Fibroblast of pulmonary artery (primary cell): Measurements from ENCODE around the gene DNAH3.
"Not testable (repeated sequence)": the region's sequence is repeated elsewhere in the genome, so short reads cannot be mapped to it uniquely, and the experiment has no call there.

Source experiments
- DNase-seq: peaks from one replicate; pipeline ENCODE4 v3.0.0-alpha.2; 2010; ENCODE audit warnings: low read depth
- H3K4me3 ChIP-seq: replicated peaks from 2 replicates; pipeline ENCODE4 v1.5.1; 2011; ENCODE audit warnings: low read depth, mild to moderate bottlenecking, control low read depth, low read length, moderate library complexity
- TF ChIP-seq, protein P1 (sequence below): IDR thresholded peaks from 2 replicates; pipeline ENCODE4 v1.5.1; 2011; ENCODE audit warnings: mild to moderate bottlenecking, control low read depth, low read length, inconsistent platforms; ENCODE audit errors: missing control alignments

The DNAH3 gene, protein sequence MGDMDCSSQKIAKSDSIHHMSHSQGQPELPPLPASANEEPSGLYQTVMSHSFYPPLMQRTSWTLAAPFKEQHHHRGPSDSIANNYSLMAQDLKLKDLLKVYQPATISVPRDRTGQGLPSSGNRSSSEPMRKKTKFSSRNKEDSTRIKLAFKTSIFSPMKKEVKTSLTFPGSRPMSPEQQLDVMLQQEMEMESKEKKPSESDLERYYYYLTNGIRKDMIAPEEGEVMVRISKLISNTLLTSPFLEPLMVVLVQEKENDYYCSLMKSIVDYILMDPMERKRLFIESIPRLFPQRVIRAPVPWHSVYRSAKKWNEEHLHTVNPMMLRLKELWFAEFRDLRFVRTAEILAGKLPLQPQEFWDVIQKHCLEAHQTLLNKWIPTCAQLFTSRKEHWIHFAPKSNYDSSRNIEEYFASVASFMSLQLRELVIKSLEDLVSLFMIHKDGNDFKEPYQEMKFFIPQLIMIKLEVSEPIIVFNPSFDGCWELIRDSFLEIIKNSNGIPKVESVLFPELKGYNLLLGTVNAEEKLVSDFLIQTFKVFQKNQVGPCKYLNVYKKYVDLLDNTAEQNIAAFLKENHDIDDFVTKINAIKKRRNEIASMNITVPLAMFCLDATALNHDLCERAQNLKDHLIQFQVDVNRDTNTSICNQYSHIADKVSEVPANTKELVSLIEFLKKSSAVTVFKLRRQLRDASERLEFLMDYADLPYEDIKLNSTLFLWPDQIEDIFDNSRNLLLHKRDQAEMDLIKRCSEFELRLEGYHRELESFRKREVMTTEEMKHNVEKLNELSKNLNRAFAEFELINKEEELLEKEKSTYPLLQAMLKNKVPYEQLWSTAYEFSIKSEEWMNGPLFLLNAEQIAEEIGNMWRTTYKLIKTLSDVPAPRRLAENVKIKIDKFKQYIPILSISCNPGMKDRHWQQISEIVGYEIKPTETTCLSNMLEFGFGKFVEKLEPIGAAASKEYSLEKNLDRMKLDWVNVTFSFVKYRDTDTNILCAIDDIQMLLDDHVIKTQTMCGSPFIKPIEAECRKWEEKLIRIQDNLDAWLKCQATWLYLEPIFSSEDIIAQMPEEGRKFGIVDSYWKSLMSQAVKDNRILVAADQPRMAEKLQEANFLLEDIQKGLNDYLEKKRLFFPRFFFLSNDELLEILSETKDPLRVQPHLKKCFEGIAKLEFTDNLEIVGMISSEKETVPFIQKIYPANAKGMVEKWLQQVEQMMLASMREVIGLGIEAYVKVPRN (N-terminal part only)

DNA sequence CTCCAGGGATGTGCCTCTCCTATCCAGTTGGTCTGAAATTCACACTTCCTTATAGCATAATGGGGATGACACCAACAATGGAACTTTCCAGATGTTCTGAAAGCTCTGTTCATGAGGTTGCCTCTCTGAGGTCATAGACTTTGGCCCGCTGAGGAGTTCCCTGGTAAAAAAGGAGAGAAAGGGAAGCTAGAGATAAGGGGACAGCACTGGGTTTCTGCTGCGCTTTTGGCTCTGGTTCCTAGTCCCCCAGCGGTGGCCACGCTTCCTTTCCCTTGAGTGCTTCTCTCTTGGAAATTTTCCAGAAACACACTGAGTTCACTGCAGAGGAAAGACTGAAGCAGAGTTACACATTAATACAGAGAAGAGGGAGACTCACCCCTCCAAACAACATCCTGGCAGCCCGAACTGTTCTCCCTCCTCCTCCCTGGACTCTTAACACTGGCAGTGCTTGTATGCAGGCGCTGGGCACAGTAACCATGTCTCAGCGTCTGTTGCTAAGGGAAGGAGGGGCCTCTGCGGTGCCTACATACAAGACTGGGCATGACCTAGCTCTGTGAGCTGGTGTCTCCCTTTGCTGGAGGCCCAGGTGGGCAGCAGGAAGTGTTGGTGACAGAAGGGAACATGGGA is at the start of gene DNAH3:
TSS of gene DNAH3 (minus strand) at position 472 of the 627 bp plus-strand sequence. CDS start 527 bp downstream, outside the sequence.
- no peak within 1 kb of the TSS for H3K4me3 ChIP-seq
- TF ChIP-seq, protein P1, sequence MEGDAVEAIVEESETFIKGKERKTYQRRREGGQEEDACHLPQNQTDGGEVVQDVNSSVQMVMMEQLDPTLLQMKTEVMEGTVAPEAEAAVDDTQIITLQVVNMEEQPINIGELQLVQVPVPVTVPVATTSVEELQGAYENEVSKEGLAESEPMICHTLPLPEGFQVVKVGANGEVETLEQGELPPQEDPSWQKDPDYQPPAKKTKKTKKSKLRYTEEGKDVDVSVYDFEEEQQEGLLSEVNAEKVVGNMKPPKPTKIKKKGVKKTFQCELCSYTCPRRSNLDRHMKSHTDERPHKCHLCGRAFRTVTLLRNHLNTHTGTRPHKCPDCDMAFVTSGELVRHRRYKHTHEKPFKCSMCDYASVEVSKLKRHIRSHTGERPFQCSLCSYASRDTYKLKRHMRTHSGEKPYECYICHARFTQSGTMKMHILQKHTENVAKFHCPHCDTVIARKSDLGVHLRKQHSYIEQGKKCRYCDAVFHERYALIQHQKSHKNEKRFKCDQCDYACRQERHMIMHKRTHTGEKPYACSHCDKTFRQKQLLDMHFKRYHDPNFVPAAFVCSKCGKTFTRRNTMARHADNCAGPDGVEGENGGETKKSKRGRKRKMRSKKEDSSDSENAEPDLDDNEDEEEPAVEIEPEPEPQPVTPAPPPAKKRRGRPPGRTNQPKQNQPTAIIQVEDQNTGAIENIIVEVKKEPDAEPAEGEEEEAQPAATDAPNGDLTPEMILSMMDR: no peak
- DNase-seq: no peak

DNA sequence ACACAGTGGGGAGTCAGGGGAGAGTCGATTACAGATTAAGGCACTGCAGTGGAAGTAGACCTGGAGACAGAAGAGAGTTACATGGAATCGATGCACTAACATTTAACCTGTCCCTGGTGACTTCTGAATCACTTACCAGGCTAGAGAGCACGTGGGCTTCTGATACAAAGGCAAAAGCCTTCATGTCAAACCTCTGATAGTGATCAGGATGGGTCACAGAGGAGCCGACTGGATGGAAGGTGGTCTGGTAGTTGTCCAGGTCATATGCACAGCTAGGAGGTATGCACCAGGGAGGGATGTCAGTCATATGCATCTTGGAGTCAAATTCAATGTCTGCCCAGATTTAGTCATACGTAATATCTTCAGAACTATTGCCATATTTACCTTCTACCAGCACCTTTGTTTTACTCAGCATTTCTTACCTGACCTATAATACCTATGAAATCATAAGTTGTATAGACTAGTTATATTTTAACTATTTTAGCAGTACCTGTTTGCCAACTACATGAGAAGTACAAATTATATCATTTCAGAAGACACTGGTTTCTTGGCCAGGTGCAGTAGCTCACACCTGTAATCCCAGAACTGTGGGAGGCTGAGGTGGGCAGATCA is 49.1 kb upstream of the DNAH3 start:
- no peak overlapping the region for H3K4me3 ChIP-seq
- TF ChIP-seq, protein P1: no peak
- no peak for DNase-seq

DNA sequence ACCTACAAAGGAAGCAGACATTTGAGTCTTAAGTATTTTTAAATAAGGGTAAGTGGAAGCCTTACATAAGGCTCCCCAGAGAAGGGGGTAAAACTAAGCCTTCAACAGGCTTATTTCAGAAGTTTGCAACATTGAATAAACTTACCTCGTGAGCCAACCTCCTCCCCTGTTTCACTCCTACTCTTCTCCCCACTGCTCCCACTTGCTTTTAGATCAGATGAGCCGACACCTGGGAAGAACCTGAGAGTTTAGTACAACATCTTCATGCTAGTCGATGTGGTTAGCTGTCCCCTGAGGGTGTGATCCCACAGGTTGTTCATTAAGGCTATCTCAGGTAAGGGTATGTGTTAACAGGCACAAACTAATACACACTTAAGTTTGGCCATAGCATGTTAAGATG is 47.0 kb upstream of the DNAH3 start:
- DNase-seq: no peak
- TF ChIP-seq, protein P1: no peak

DNA sequence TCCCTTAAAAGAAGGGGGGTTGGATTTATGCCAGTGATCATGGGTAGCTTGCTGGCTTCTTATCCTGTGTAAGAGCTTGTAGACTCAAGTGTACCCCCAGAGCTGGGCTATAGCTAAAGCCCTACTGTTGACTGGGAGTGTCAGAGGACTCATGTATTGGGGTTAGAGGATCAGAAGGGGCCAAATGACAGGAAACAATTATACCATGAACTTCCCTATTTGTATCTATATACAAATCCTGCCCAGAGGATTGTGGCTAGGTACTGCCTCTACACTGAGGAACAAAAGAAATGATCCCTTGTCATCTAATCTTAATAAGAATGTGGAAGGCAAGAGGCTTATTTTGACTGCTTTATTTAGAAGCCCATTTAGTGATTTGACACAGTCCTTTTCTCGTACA is 46.5 kb upstream of the DNAH3 start:
- TF ChIP-seq, protein P1: no peak
- no peak for DNase-seq

More for the DNA sequence above, 47.0 kb upstream of the DNAH3 start:
- no peak overlapping the region for H3K4me3 ChIP-seq

DNA sequence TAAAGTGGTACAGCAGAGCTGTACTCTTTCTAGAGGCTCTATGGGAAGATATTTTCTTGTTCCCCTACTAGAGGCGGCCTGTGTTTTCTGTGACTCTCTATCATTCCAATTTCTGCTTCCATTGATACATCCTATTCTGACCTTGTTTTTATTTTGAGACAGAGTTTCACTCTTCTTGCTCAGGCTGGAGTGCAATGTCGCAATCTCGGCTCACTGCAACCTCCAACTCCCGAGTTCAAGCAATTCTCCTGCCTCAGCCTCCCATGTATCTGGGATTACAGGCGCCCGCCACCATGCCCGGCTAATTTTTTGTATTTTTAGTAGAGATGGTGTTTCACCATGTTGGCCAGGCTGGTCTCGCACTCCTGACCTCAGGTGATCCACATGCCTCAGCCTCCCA is 44.7 kb upstream of the DNAH3 start:
- DNase-seq, H3K4me3 ChIP-seq: not testable (repeated sequence)

More for the DNA sequence above, 46.5 kb upstream of the DNAH3 start:
- no peak overlapping the region for H3K4me3 ChIP-seq

DNA sequence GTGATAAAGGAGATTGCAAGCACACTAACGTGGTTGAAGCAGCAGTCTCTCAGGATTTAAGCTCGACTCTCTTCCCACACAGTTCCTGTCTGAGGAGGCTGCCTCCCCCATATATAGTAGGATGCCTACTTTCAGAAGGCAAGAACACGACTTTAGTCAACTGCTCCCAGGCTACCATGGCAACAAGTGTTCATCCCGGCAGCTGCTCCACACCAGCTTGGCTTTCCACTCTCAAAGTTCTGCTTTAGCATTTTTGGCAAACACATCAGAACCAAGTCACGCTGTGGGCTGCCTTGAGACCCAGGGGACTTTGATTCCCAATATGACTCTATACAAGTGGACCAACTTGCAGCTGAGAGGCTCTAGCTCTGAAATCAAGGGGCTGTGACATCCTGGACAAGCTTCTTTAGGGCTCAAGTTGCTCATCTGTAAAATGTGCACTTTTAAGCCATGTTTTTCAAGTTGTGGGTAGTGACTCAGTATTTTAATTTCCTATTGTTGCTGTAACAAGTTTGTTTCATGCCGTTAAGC is 44.2 kb upstream of the DNAH3 start:
- no peak overlapping the region for H3K4me3 ChIP-seq
- TF ChIP-seq, protein P1: no peak
- DNase-seq: peak; percentile 7
